GM21528 (cell line): ENCODE data around the gene DHX16.

ENCODE experiments used
- ATAC-seq: cut with Tn5 transposase; IDR thresholded peaks from one replicate; pipeline ENCODE4 v1.9.1; 2021; ENCODE audit warnings: mild to moderate bottlenecking, moderate library complexity; ENCODE audit not compliant: unreplicated experiment, low FRiP score

The DHX16 gene

GRCh38 chr6:30700340-30700739, 27.5 kb upstream of the DHX16 start:
- no peak for ATAC-seq

- no peak for ATAC-seq
Measured at GRCh38 chr6:30696432-30696831, 23.6 kb upstream of the DHX16 start.

DNA sequence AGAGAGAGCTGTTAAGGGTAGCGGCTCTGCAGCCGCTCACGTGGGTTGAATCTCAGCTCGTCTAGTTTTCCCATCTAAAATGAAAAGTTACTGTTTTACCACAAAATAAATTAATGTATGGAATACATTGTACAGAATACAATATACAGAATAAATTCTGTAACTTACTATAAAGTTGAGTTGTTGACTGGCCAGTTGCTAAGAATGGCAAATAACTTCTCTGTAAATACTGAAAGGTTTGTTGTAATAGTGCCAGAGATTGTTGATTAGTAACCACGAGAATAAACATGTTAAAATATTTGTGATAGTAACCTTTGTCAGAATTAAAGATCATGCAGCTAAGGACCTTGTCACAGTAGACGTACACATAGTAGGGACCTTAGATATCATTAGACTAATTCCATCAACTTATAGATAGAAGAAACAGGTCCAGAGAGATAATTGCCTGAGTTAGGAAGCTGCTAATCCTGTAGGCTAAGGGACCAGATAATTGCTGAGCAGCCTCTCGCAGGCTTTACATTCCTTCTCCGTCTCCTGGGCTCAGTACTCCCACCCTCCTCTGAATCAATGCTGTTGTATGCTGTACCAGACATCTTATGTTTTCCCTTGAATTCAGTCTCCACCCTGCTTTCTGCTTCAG, 18.5 kb upstream of the DHX16 start:
- ATAC-seq = no peak

GRCh38 chr6:30690403-30691207, 17.8 kb upstream of the DHX16 start, which contains the start of gene NRM:
NRM (minus strand) TSS chr6:30690984; CDS start chr6:30690974, 10 bp downstream.
- ATAC-seq = peak; percentile 24

- ATAC-seq = no peak
Measured at GRCh38 chr6:30689985-30690384, 17.2 kb upstream of the DHX16 start.

DNA sequence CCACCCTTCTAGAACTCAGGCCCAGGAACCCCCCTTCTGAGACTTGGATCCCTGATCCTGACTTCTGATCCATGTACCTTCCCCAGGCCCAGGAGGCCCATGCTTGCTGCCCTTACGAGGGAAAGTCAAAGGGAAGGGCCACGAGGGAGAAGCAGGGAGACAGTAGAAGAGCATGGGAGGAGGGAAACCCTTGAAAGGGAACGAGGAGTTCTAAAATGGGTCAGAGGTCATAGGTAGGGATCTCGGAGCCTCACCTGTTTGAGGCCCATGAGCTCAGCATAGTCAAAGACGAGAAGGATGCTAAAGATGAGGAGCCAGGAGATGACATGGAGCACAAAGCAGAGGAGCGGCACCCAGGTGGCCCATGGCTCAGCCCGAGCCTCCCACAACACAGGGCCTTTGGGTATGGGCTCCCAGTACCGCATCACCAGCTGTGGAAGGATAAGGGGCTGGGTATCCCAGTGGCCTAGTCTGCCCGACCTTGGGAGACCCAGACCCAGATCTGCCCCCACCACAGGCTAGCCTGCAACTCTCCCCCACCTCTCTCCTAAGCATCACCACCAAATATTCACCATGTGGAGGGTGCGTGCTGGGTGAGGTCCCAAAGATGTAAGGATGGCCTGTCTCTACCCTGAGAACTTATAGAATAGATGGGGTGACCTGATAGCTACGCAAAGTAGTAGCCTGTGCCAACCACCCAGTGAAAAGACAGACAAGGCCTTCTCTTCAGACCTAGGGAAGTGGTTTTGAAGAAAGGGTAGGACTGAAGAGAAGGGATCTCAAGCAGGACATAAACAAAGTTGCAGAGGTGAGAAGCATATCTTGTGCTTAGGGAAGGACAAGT, 16.4 kb upstream of the DHX16 start:
- ATAC-seq = no peak

DNA sequence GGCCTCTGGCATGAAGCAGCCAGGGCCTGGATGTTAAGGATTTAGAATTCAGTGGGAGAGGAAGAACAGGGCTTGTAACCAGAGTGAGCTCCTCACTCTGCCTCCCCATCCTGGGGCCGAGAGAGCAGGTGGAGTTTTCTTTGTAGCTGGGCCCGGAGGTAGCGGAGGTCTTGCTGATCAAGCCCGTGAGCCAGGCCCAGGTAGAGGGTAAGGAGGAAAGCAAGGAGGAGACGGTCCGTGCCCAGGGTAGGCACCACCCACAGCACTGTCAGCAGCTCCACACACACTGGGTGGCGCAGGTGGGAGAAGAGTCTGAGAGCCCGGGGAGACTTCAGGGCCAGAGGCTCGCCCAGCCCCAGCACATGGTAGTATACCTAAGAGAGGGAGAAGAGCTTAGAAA, 15.8 kb upstream of the DHX16 start:
- no peak for ATAC-seq

GRCh38 chr6:30687659-30688431, 15.0 kb upstream of the DHX16 start:
- no peak for ATAC-seq

- ATAC-seq = no peak
Measured at GRCh38 chr6:30686908-30687658, 14.3 kb upstream of the DHX16 start.

DNA sequence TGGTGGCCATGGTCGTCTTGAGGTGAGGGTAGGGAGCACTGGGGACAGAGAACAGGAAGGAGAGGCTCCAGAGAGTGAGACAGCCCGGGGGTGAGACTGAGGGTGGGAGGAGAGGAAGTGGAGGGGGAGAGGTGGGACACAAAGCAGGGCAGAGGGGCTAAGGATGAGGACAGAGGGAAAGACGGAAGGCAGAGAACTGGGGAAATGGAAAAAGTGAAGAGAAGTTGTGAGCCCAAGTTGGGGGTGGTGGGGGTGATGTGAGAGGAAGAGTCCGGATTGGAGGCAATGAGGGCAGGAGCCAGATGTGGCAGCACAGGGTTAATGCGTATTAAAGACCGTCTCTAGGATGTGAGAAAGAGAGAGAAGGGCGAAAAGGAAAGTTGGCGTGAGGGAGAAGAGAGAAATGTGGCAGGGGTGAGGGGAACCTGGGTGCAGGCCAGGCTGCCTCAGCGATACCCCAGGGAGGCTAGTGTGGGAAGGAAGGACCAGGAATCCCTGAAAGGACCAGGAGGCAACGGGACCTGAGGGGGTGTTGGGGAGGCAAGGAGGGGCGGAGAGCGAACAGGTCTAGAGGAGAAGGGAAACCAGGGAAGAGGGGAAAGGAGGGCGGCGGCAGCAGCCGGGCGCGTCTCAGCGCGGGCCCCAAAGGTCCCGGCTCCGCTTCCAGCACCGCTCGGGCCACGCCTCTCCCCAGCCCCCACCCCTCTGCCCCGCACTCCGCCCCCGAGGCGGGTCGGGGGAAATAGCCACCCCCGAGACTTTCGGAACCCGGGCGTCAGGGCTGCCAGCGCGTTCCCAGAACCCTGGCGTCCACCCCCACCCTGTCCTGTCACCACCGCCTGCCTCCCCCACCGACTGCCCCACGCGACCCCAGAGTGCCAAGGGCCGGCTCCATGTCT, 13.5 kb upstream of the DHX16 start, which contains the start of gene PPP1R18:
Gene PPP1R18, minus strand, starts transcription at position 637 of the 899 bp plus-strand sequence. Its CDS starts 627 bp downstream, at position 10.
- ATAC-seq = no peak

GRCh38 chr6:30685157-30686008, 12.6 kb upstream of the DHX16 start:
- no peak for ATAC-seq

- no peak for ATAC-seq
Measured at GRCh38 chr6:30684386-30685156, 11.8 kb upstream of the DHX16 start.

GRCh38 chr6:30683980-30684338, 11.2 kb upstream of the DHX16 start:
- ATAC-seq = no peak

DNA sequence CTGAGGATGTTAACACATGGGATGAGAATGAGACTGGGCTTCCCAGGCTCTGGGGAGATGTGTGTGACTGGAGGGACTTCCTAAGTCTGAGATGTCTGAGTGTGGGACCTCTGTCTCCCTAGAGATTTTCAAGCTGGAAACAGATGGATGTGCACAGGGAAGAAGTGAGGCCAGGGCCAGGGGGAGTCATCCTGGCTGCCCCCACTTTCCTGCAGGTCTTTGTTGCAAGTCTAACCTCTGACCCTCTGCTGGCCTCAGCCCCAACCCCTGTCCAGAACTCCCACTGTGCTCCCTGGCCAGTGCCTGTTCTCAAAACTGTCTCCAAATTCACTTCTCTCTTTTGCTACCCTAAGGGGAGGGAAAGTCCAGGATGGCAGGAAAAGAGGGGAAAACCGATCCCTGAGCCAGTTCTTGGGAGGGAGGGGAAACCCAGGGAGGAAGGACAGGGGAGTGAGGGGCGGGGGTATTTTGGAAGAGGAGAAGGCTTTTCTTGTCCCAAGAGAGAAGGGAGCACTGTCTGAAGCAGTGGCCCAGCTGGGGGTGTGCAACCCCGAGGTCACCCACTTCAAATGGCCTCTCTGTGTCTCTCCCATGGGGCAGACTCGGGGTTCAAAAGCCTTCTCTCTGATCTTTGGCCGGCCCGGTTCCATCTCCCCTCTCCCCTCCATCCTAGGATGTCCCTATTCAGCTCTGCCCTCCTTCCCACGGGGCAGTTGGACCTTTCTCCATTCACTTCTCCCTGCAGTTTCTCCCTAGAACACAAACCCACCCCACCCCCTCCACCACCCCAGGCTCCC, 10.6 kb upstream of the DHX16 start:
- ATAC-seq = no peak

DNA sequence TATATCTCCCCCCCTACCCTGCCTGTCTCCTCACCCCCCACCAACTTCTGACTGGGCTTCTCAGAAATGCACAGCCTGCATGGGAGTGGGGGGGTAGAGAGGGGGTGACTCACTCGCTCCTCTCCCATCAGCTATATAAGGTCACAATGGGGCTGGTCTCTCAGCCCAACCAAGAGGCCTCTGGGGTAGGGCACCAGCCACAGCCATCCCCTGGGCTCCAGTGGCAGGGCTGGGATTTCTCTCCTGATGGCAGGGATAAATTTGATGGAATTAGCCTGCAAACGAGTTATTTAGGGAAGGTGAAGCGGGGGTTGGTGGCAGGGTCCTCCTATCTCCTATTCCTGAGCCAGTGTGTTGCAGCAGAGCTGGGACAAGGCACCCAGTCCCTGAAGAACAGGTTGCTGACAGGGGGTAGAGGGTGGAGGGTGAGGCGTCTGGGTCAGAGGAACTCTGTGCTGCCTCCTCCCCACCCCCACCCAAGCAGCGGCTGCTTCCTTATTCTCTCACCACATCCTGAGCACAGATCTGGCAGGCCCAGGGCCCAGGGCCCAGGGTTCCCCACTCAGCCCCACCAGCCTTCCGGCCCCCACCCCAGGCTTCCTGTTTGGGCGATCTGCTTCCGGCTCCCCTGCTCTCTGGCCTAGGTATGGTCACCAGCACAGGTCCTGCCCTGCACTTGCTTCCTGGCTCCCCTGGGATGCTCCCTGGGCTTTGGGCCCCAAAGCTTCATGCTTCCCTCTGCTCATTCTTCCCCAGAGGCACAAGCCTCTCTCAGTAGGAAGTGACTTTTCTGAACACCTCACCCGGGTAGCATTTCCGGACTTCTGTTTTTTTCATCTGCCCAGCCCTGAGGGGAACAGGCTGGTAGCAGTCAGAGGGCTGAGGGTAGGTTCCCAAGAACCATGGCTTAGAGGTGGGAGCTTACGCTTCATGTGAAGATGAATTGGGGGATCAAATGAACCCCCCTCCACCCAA, 9.6 kb upstream of the DHX16 start:
- ATAC-seq = peak; percentile 44
